K562 (cell line): ENCODE data around the gene ZNF598. TPM values are rescaled to one million over a fixed set of nuclear protein-coding genes. Genes with fewer than 3 reads are reported as not detected.

Source experiments
- ATAC-seq: fragments of 200-7000 bp; cut with Tn5 transposase; 3 replicates; pipeline ENCODE4 v1.9.1; 2020; ENCODE audit warnings: moderate library complexity
- BruUV-seq: library from RNA; stranded (reverse); fragments of 400-500 nt; replicated peaks from 2 replicates; lab custom pipeline; 2021; lab: Mats Ljungman, UMichigan
- CTCF ChIA-PET: fragments of 300-600 bp; formaldehyde crosslinking; extraction: SDS; loops from one replicate; lab custom pipeline; 2021; ENCODE audit warnings: low intra/inter-chr PET ratio; lab: Yijun Ruan, JAX
- POLR2A ChIA-PET: fragments of 300-600, 350-650 bp; sonication (Branson Sonifier 250); formaldehyde crosslinking; extraction: SDS; loops from one replicate; lab custom pipeline; 2021; ENCODE audit warnings: antibody characterized with exemption, inconsistent platforms; lab: Yijun Ruan, JAX
- DNase-seq, 4 experiments: peaks; one replicate each; pipeline versions ENCODE4 v3.0.0 to v3.0.0-alpha.2; 2011 to 2018; ENCODE audit warnings: low spot score in 3 of 4, mixed read lengths in 3 of 4; ENCODE audit errors: extremely low read depth in 1 of 4
- FAIRE-seq: peaks from 2 replicates; lab custom pipeline; 2011; peaks lifted over from hg19 to GRCh38; lab: Jason Lieb, UNC
- H2AFZ ChIP-seq: 2 replicates; pipeline ENCODE4 v1.6.0; 2011; ENCODE audit warnings: low read depth, low read length, control low read depth, inconsistent platforms
- H3K27ac ChIP-seq: fragments of 200-600 bp; 3 replicates; pipeline ENCODE4 v1.8.0; 2011; ENCODE audit warnings: low read depth, mild to moderate bottlenecking, control low read depth, inconsistent platforms, low read length, moderate library complexity, mixed read lengths; ENCODE audit errors: extremely low read depth
- H3K27me3 ChIP-seq, 2 experiments: fragments of 300-600 bp in 1 of 2; 2 replicates in 1 of 2; 3 replicates in 1 of 2; pipeline versions ENCODE4 v1.6.0 to v1.8.0; 2011; ENCODE audit warnings: inconsistent platforms in 2 of 2, low read length in 2 of 2, mild to moderate bottlenecking in 1 of 2, mixed read lengths in 1 of 2, moderate library complexity in 1 of 2; ENCODE audit not compliant: control insufficient read depth in 2 of 2, insufficient read depth in 2 of 2
- H3K36me3 ChIP-seq: fragments of 300-600 bp; 3 replicates; pipeline ENCODE4 v1.8.0; 2011; ENCODE audit warnings: mild to moderate bottlenecking, low read length, inconsistent platforms; ENCODE audit not compliant: control insufficient read depth, insufficient read depth
- H3K4me1 ChIP-seq, 2 experiments: fragments of 200-600 bp in 1 of 2; replicated peaks in 1 of 2; 2 replicates in 1 of 2; 3 replicates in 1 of 2; pipeline versions ENCODE4 v1.5.1 to v1.8.0; 2011; ENCODE audit warnings: inconsistent platforms in 2 of 2, low read length in 2 of 2, mild to moderate bottlenecking in 1 of 2, mixed read lengths in 1 of 2, moderate library complexity in 1 of 2; ENCODE audit not compliant: control insufficient read depth in 2 of 2, insufficient read depth in 2 of 2
- H3K4me2 ChIP-seq: 2 replicates; pipeline ENCODE4 v1.6.1; 2011; ENCODE audit warnings: low read length, control low read depth, inconsistent platforms, mixed read lengths; ENCODE audit not compliant: insufficient read depth
- H3K4me3 ChIP-seq: fragments of 200-600 bp; sonication (generic), shearing (Covaris generic); 2 replicates; pipeline ENCODE4 v1.5.1; 2016; ENCODE audit warnings: control low read depth, inconsistent platforms
- H3K79me2 ChIP-seq: fragments of 200-600 bp; 3 replicates; pipeline ENCODE4 v1.8.0; 2011; ENCODE audit warnings: low read length, inconsistent platforms; ENCODE audit not compliant: control insufficient read depth, insufficient read depth
- H3K9ac ChIP-seq, 2 experiments: 2 replicates each; pipeline versions ENCODE4 v1.6.0 to v1.6.1; 2011; ENCODE audit warnings: low read depth in 2 of 2, low read length in 2 of 2, control low read depth in 1 of 2, inconsistent platforms in 1 of 2, mild to moderate bottlenecking in 1 of 2, mixed read lengths in 1 of 2; ENCODE audit not compliant: insufficient read depth in 1 of 2
- H3K9me1 ChIP-seq: one replicate; pipeline ENCODE4 v1.6.0; 2011; ENCODE audit warnings: inconsistent platforms, mild to moderate bottlenecking, low read length, moderate library complexity; ENCODE audit not compliant: control insufficient read depth, insufficient read depth
- H3K9me3 ChIP-seq: replicated peaks from 2 replicates; pipeline ENCODE4 v1.5.1; 2011; ENCODE audit warnings: low read depth, low read length, inconsistent platforms; ENCODE audit not compliant: control insufficient read depth, insufficient read depth
- H4K20me1 ChIP-seq: replicated peaks from 2 replicates; pipeline ENCODE4 v1.6.1; 2011; ENCODE audit warnings: low read length, inconsistent platforms, mixed read lengths; ENCODE audit not compliant: control insufficient read depth, insufficient read depth
- ETV6 ChIP-seq, 3 experiments: fragments of 150-350 bp in 1 of 3; sonication (generic) in 1 of 3; formaldehyde crosslinking in 1 of 3; IDR thresholded peaks; 2 replicates each; pipeline versions ENCODE4 v1.6.1 to v1.8.0; 2014 to 2022; ENCODE audit warnings: borderline replicate concordance in 2 of 3, low read depth in 2 of 3, antibody characterized with exemption in 1 of 3, low read length in 1 of 3, mild to moderate bottlenecking in 1 of 3, missing genetic modification reagents in 1 of 3
- FOXM1 ChIP-seq, 2 experiments: fragments of 450-650 bp in 1 of 2; sonication (generic) in 1 of 2; formaldehyde crosslinking in 1 of 2; IDR thresholded peaks; 2 replicates each; pipeline versions ENCODE4 v1.6.1 to v1.9.0; 2017 to 2022; ENCODE audit warnings: low read depth in 2 of 2, mild to moderate bottlenecking in 2 of 2, missing genetic modification reagents in 1 of 2, moderate library complexity in 1 of 2
- GABPB2 ChIP-seq: fragments of 250-450 bp; sonication (Bioruptor Pico); conservative IDR thresholded peaks from 2 replicates; pipeline ENCODE4 v1.5.1; 2021; ENCODE audit warnings: mild to moderate bottlenecking
- HSF4 ChIP-seq: fragments of 250-450 bp; sonication (Bioruptor Pico); IDR thresholded peaks from 2 replicates; pipeline ENCODE4 v2.1.2; 2022; ENCODE audit warnings: mild to moderate bottlenecking, moderate library complexity, borderline replicate concordance
- KLF6 ChIP-seq: fragments of 250-450 bp; sonication (Bioruptor Pico); IDR thresholded peaks from 2 replicates; pipeline ENCODE4 v1.4.0; 2020; ENCODE audit warnings: mild to moderate bottlenecking, moderate library complexity, borderline replicate concordance
- MCM3 ChIP-seq: fragments of 450-650 bp; IDR thresholded peaks from 2 replicates; pipeline ENCODE4 v1.6.1; 2016
- NBN ChIP-seq: fragments of 450-650 bp; IDR thresholded peaks from 2 replicates; pipeline ENCODE4 v1.6.1; 2016; ENCODE audit warnings: low read depth, mild to moderate bottlenecking
- NCOA2 ChIP-seq, 2 experiments: fragments of 450-650 bp; IDR thresholded peaks; 2 replicates each; pipeline ENCODE4 v1.6.1; 2018; ENCODE audit warnings: mild to moderate bottlenecking in 2 of 2, moderate library complexity in 1 of 2; ENCODE audit not compliant: partially characterized antibody in 2 of 2
- NR2C2 ChIP-seq, 2 experiments: fragments of 200-800 bp in 1 of 2; sonication (Bioruptor generic) in 1 of 2; sonication (generic) in 1 of 2; formaldehyde crosslinking in 1 of 2; IDR thresholded peaks; 2 replicates each; pipeline versions ENCODE4 v1.6.1 to v1.8.0; 2016 to 2022; ENCODE audit warnings: mild to moderate bottlenecking in 1 of 2, missing compliant biosample characterization in 1 of 2, missing genetic modification characterization in 1 of 2, missing genetic modification reagents in 1 of 2
- NR2F6 ChIP-seq: fragments of 450-650 bp; formaldehyde crosslinking; IDR thresholded peaks from 2 replicates; pipeline ENCODE4 v1.4.0; 2020; ENCODE audit warnings: mild to moderate bottlenecking
- SRSF9 ChIP-seq: fragments of 200-400 bp; formaldehyde crosslinking; IDR thresholded peaks from 2 replicates; pipeline ENCODE4 v1.6.1; 2017; ENCODE audit warnings: low read depth, low read length, borderline replicate concordance
- U2AF1 ChIP-seq: fragments of 200-400 bp; formaldehyde crosslinking; optimal IDR thresholded peaks from 2 replicates; pipeline ENCODE3; 2017; ENCODE audit warnings: mild to moderate bottlenecking, low read depth, low read length, moderate library complexity
- ZNF212 ChIP-seq: fragments of 450-650 bp; formaldehyde crosslinking; IDR thresholded peaks from 2 replicates; pipeline ENCODE4 v1.4.0; 2020; ENCODE audit warnings: mild to moderate bottlenecking
- ZNF224 ChIP-seq: sonication (generic); formaldehyde crosslinking; IDR thresholded peaks from 2 replicates; pipeline ENCODE4 v1.8.0; 2022; ENCODE audit warnings: mild to moderate bottlenecking, missing genetic modification reagents
- ZNF586 ChIP-seq: fragments of 450-650 bp; formaldehyde crosslinking; conservative IDR thresholded peaks from 2 replicates; pipeline ENCODE4 v1.4.0; 2020; ENCODE audit warnings: mild to moderate bottlenecking, moderate library complexity
- ZNF695 ChIP-seq: fragments of 450-650 bp; formaldehyde crosslinking; IDR thresholded peaks from 2 replicates; pipeline ENCODE4 v1.4.0; 2020; ENCODE audit warnings: mild to moderate bottlenecking, moderate library complexity
- ZNF780A ChIP-seq: fragments of 250-450 bp; sonication (Bioruptor Pico); IDR thresholded peaks from 2 replicates; pipeline ENCODE4 v1.5.0; 2021; ENCODE audit warnings: mild to moderate bottlenecking
- ZNF785 ChIP-seq: fragments of 250-450 bp; sonication (Bioruptor Pico); IDR thresholded peaks from 2 replicates; pipeline ENCODE4 v1.4.0; 2020; ENCODE audit warnings: mild to moderate bottlenecking
- WGBS: fragments of 100-300 bp; shearing (Covaris generic); methylation state at CpG from one replicate; pipeline ENCODE4 v1.1.6; 2016; ENCODE audit warnings: low coverage, mixed read lengths; ENCODE audit not compliant: insufficient coverage; ENCODE audit errors: missing lambda C conversion rate; 5-methylcytosine and 5-hydroxymethylcytosine counted together
- in situ Hi-C: fragments of 300-500 bp; cut with MboI; formaldehyde crosslinking; loops from 4 replicates; pipeline ENCODE4 v1.15.0; 2018; ENCODE audit warnings: inconsistent platforms, mixed read lengths
- intact Hi-C: fragments of 100-400 bp; cut with micrococcal nuclease; formaldehyde crosslinking; loops from 2 replicates; pipeline ENCODE4 v1.14.2; 2022
- polyA plus RNA-seq, 8 experiments: library from polyadenylated mRNA; depleted of rRNA in 4 of 8; stranded (reverse) in 5 of 8; unstranded in 3 of 8; fragments of >200 nt; fragmentation: Nextera tagmentation in 2 of 8; fragmentation: Illumina TruSeq in 1 of 8; extraction: Ambion mirVana in 2 of 8; extraction: Trizol in 1 of 8; gene quantifications; 2 replicates each; pipeline versions ENCODE4 v1.2.1 to v1.2.3, GENCODE V29; 2011 to 2014; ENCODE audit warnings: inconsistent platforms in 1 of 8, missing spikeins in 1 of 8
- total RNA-seq, 7 experiments: library from RNA; depleted of rRNA in 6 of 7; stranded (reverse); fragments of >200 nt in 6 of 7; fragmentation: Illumina TruSeq in 2 of 7; extraction: Trizol in 2 of 7; gene quantifications; 2 replicates each; pipeline versions ENCODE4 v1.2.1 to v1.2.3, GENCODE V29; 2011 to 2021; ENCODE audit warnings: low replicate concordance in 1 of 7
- TF ChIP-seq, protein P1 (sequence below): IDR thresholded peaks from 2 replicates; pipeline ENCODE4 v1.6.1; 2011; ENCODE audit not compliant: insufficient read length; ENCODE audit errors: extremely low read depth
- TF ChIP-seq, protein P2 (sequence below): fragments of 250-450 bp; sonication (Bioruptor Pico); IDR thresholded peaks from 2 replicates; pipeline ENCODE4 v1.4.0; 2020; ENCODE audit warnings: mild to moderate bottlenecking

ZNF598 gene
- total and polyA plus RNA-seq, 9 of the 15 experiments (the other 6 are each of a cell fraction or from before 2014, with no cell fraction given): 0.11 to 115 (median 29.6) TPM

DNA sequence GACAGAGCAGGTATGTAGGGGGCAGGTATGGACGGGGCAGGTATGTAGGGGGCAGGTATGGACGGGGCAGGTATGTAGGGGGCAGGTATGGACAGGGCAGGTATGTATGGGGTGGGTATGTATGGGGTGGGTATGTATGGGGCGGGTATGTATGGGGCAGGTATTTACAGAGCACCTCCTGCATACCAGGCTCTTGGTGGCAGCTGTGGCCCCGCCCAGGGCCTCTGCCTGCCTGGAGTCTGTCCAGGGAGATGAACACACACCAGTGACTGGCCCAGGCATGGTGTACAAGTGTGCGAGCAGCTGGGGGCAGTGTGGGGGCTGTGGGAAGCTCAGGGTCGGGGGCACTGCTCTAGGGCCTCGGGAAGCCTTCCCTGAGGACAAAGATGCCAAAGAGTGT lies 59.6 kb downstream of the ZNF598 start:
- Histone ChIP-seq H2AFZ (no peak overlapping the region), H3K79me2 (no peaks in the 10 kb centered on the region), H3K9me1 (no peaks in the 10 kb centered on the region), H3K4me2 (no peak overlapping the region), H3K27ac (no peak overlapping the region), H3K9ac (no peak overlapping the region), H3K36me3 (no peaks in the 10 kb centered on the region), H4K20me1 (no peaks in the 10 kb centered on the region), H3K4me3 (no peak overlapping the region), H3K4me1 (peaks cover 3 to 57% of the 10 kb centered on the region in 2 experiments; a peak in 4 of 5 replicates), H3K9me3 (no peaks in the 10 kb centered on the region), H3K27me3 (no peaks in the 10 kb centered on the region)
- intact Hi-C loops: no loop called here
- ChIA-PET CTCF (interaction anchor here (0.5 kb wide), 1 partner anchor 167 kb away, joined by 3 read pairs; the partner anchor contains the start of gene NUBP2), POLR2A (interaction anchor here (0.6 to 5.6 kb wide), 3 partner anchors 10 to 47 kb away, joined by 3 to 37 read pairs (median 5); partner anchors contain the start of gene RPS2)
- FAIRE-seq: no peak
- no peak for DNase-seq
- 49% methylated on average over 3 of the region's 7 CpGs for WGBS
- no TSS peak for BruUV-seq
- TF ChIP-seq ZNF695: no peak
- no peak for TF ChIP-seq NBN
- no peak for TF ChIP-seq ZNF212 (CRISPR knock-in tag)
- no peak for TF ChIP-seq KLF6 (CRISPR knock-in tag)
- TF ChIP-seq MCM3: no peak
- no peak for TF ChIP-seq FOXM1 (IDR thresholded peaks at IDR 0.05; ENCODE audit: low read depth)
- no peak for TF ChIP-seq FOXM1 (CRISPR knock-in tag; IDR thresholded peaks at IDR 0.05; ENCODE audit: low read depth)
- no peak for TF ChIP-seq NR2C2 (CRISPR knock-in tag; IDR thresholded peaks at IDR 0.05)
- no peak for TF ChIP-seq NR2C2 (tag; IDR thresholded peaks at IDR 0.05)
- no peak for TF ChIP-seq GABPB2
- no peak for TF ChIP-seq SRSF9
- TF ChIP-seq ZNF780A (CRISPR knock-in tag): no peak
- TF ChIP-seq ZNF224 (CRISPR knock-in tag): no peak
- TF ChIP-seq, protein P1, sequence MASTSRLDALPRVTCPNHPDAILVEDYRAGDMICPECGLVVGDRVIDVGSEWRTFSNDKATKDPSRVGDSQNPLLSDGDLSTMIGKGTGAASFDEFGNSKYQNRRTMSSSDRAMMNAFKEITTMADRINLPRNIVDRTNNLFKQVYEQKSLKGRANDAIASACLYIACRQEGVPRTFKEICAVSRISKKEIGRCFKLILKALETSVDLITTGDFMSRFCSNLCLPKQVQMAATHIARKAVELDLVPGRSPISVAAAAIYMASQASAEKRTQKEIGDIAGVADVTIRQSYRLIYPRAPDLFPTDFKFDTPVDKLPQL: no peak
- no peak for TF ChIP-seq NCOA2 (IDR thresholded peaks at IDR 0.05; ENCODE audit: partially characterized antibody in 2 of 2)
- TF ChIP-seq ETV6 (IDR thresholded peaks at IDR 0.05; ENCODE audit: borderline replicate concordance in 1 of 2, low read depth in 2 of 2, low read length in 1 of 2): no peak
- TF ChIP-seq ETV6 (CRISPR knock-in tag; IDR thresholded peaks at IDR 0.05; ENCODE audit: borderline replicate concordance): no peak
- no peak for TF ChIP-seq U2AF1
- TF ChIP-seq HSF4 (CRISPR knock-in tag): no peak
- no peak for TF ChIP-seq ZNF785 (CRISPR knock-in tag)
- TF ChIP-seq NR2F6 (CRISPR knock-in tag): no peak
- TF ChIP-seq ZNF586 (CRISPR knock-in tag): no peak
- TF ChIP-seq, protein P2, sequence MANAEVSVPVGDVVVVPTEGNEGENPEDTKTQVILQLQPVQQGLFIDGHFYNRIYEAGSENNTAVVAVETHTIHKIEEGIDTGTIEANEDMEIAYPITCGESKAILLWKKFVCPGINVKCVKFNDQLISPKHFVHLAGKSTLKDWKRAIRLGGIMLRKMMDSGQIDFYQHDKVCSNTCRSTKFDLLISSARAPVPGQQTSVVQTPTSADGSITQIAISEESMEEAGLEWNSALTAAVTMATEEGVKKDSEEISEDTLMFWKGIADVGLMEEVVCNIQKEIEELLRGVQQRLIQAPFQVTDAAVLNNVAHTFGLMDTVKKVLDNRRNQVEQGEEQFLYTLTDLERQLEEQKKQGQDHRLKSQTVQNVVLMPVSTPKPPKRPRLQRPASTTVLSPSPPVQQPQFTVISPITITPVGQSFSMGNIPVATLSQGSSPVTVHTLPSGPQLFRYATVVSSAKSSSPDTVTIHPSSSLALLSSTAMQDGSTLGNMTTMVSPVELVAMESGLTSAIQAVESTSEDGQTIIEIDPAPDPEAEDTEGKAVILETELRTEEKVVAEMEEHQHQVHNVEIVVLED (CRISPR knock-in tag): no peak
- no peak for ATAC-seq
- in situ Hi-C loops: no loop called here
